SU-DHL-6 (cell line): ENCODE measurements around the gene XYLT1.

Experiments
- EZH2phosphoT487 ChIP-seq: fragments of 200-600 bp; sonication (generic), shearing (Covaris generic); conservative IDR thresholded peaks from 2 replicates; pipeline ENCODE4 v1.6.1; 2018; ENCODE audit warnings: mild to moderate bottlenecking, antibody characterized with exemption, low read length, moderate library complexity, mixed read lengths
- TF ChIP-seq, protein P1 (sequence below): fragments of 200-600 bp; sonication (generic); IDR thresholded peaks from one replicate; pipeline ENCODE4 v1.5.1; 2017; ENCODE audit warnings: antibody characterized with exemption, mild to moderate bottlenecking, low read length, moderate library complexity; ENCODE audit not compliant: insufficient read depth, poor library complexity, severe bottlenecking

GRCh38 chr16:17231972-17232371 lies 238.8 kb downstream of the XYLT1 start:
- no peak for TF ChIP-seq EZH2phosphoT487
- TF ChIP-seq, protein P1, sequence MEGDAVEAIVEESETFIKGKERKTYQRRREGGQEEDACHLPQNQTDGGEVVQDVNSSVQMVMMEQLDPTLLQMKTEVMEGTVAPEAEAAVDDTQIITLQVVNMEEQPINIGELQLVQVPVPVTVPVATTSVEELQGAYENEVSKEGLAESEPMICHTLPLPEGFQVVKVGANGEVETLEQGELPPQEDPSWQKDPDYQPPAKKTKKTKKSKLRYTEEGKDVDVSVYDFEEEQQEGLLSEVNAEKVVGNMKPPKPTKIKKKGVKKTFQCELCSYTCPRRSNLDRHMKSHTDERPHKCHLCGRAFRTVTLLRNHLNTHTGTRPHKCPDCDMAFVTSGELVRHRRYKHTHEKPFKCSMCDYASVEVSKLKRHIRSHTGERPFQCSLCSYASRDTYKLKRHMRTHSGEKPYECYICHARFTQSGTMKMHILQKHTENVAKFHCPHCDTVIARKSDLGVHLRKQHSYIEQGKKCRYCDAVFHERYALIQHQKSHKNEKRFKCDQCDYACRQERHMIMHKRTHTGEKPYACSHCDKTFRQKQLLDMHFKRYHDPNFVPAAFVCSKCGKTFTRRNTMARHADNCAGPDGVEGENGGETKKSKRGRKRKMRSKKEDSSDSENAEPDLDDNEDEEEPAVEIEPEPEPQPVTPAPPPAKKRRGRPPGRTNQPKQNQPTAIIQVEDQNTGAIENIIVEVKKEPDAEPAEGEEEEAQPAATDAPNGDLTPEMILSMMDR, result no peak
